Ramos (cell line): ENCODE data around the gene UBR1.

Source experiments
- in situ Hi-C: fragments of 300-500 bp; cut with MboI; formaldehyde crosslinking; loops from one replicate; pipeline ENCODE4 v1.14.3; 2022; ENCODE audit warnings: low sequenced_read_pairs; ENCODE audit not compliant: unreplicated experiment

Gene UBR1

GRCh38 chr15:43111354-43111753 is 5.5 kb upstream of the UBR1 start:
- in situ Hi-C loops: no loop called here

- in situ Hi-C loops: no loop called here
These were observed 1.9 kb upstream of the UBR1 start for GRCh38 chr15:43107751-43108150.

GRCh38 chr15:43106486-43106829 is 620 bp upstream of the UBR1 start:
- in situ Hi-C loops: no loop called here

- in situ Hi-C loops: no loop called here
These were observed 631 bp downstream of the UBR1 start for GRCh38 chr15:43105077-43105736.

GRCh38 chr15:43104426-43104825 is 1.4 kb downstream of the UBR1 start:
- in situ Hi-C loops: no loop called here

- in situ Hi-C loops: no loop called here
These were observed 1.9 kb downstream of the UBR1 start for GRCh38 chr15:43103907-43104306.

- in situ Hi-C loops: no loop called here
These were observed 3.7 kb downstream of the UBR1 start for GRCh38 chr15:43102187-43102586.

GRCh38 chr15:43100971-43101370 is 4.9 kb downstream of the UBR1 start:
- in situ Hi-C loops: no loop called here

- in situ Hi-C loops: no loop called here
These were observed 6.6 kb downstream of the UBR1 start for GRCh38 chr15:43099105-43099845.

- in situ Hi-C loops: no loop called here
These were observed 9.4 kb downstream of the UBR1 start for GRCh38 chr15:43096411-43096810.

- in situ Hi-C loops: no loop called here
These were observed 10.0 kb downstream of the UBR1 start for GRCh38 chr15:43095708-43096347.

GRCh38 chr15:43095243-43095642 is 10.6 kb downstream of the UBR1 start:
- in situ Hi-C loops: no loop called here

GRCh38 chr15:43094416-43095030 is 11.3 kb downstream of the UBR1 start:
- in situ Hi-C loops: no loop called here

- in situ Hi-C loops: no loop called here
These were observed 12.8 kb downstream of the UBR1 start for GRCh38 chr15:43093026-43093425.

GRCh38 chr15:43091859-43092258 is 14.0 kb downstream of the UBR1 start:
- in situ Hi-C loops: no loop called here

- in situ Hi-C loops: no loop called here
These were observed 19.3 kb downstream of the UBR1 start for GRCh38 chr15:43086551-43086950.

GRCh38 chr15:43085921-43086320 is 19.9 kb downstream of the UBR1 start:
- in situ Hi-C loops: no loop called here

- in situ Hi-C loops: no loop called here
These were observed 23.3 kb downstream of the UBR1 start for GRCh38 chr15:43082509-43082908.

- in situ Hi-C loops: no loop called here
These were observed 24.6 kb downstream of the UBR1 start for GRCh38 chr15:43081283-43081682.

- in situ Hi-C loops: no loop called here
These were observed 34.4 kb downstream of the UBR1 start for GRCh38 chr15:43071451-43071850.

GRCh38 chr15:43070893-43071292 is 34.9 kb downstream of the UBR1 start:
- in situ Hi-C loops: no loop called here
